ENCODE data around the gene TBKBP1. TPM values are rescaled to one million over a fixed set of nuclear protein-coding genes. Genes with fewer than 3 reads are reported as not detected.

TBKBP1 gene
- total and polyA plus RNA-seq, 2 donors (not counting 3 experiments of a cell fraction or from before 2014, with no cell fraction given), result 7.0 to 11.7 TPM

- Histone ChIP-seq H3K4me2 (ENCODE audit: insufficient read depth, low read length) (no peak overlapping the region), H3K4me1 (ENCODE audit: control insufficient read depth, extremely low read depth, insufficient read depth, low read length) (no peaks in the 10 kb centered on the region), H3K9me1 (replicated peaks; ENCODE audit: control insufficient read depth, extremely low read depth, insufficient read depth, low read length) (no peaks in the 10 kb centered on the region), H3K9ac (replicated peaks; ENCODE audit: extremely low read depth, insufficient read depth, low read length) (no peak overlapping the region), H3K9me3 (replicated peaks; ENCODE audit: control insufficient read depth, insufficient read depth, low read length) (no peaks in the 10 kb centered on the region), H3K27ac (ENCODE audit: insufficient read depth, low read depth, low read length) (no peak overlapping the region), H3K27me3 (ENCODE audit: control insufficient read depth in 2 of 2, insufficient read depth in 2 of 2, low read length in 2 of 2) (peaks cover 35 to 37% of the 10 kb centered on the region in 2 experiments), H3K4me3 (replicated peaks in 1 of 3; ENCODE audit: insufficient read depth in 1 of 3, low read depth in 1 of 3, low read length in 3 of 3) (no peak overlapping the region), H4K20me1 (replicated peaks; ENCODE audit: control insufficient read depth, extremely low read depth, insufficient read depth, low read length) (no peaks in the 10 kb centered on the region), H2AFZ (ENCODE audit: low read depth, low read length) (no peak overlapping the region), H3K36me3 (ENCODE audit: control insufficient read depth in 2 of 2, extremely low read depth in 1 of 2, insufficient read depth in 2 of 2, low read length in 2 of 2) (no peaks in the 10 kb centered on the region), H3K79me2 (ENCODE audit: control insufficient read depth, insufficient read depth, low read length) (no peaks in the 10 kb centered on the region)
- dilution Hi-C loops (cut with MboI; ENCODE audit: extremely low pct_ligation_motif_present, low sequenced_read_pairs), result no loop called here
- no TSS peak for BruUV-seq (replicated peaks)
- CTCF ChIA-PET, result no interaction called here
- TF ChIP-seq, protein P1, sequence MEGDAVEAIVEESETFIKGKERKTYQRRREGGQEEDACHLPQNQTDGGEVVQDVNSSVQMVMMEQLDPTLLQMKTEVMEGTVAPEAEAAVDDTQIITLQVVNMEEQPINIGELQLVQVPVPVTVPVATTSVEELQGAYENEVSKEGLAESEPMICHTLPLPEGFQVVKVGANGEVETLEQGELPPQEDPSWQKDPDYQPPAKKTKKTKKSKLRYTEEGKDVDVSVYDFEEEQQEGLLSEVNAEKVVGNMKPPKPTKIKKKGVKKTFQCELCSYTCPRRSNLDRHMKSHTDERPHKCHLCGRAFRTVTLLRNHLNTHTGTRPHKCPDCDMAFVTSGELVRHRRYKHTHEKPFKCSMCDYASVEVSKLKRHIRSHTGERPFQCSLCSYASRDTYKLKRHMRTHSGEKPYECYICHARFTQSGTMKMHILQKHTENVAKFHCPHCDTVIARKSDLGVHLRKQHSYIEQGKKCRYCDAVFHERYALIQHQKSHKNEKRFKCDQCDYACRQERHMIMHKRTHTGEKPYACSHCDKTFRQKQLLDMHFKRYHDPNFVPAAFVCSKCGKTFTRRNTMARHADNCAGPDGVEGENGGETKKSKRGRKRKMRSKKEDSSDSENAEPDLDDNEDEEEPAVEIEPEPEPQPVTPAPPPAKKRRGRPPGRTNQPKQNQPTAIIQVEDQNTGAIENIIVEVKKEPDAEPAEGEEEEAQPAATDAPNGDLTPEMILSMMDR (IDR thresholded peaks at IDR 0.05; ENCODE audit: extremely low read depth in 1 of 2, insufficient read depth in 1 of 2, low read depth in 1 of 2, low read length in 2 of 2), result no peak
- TF ChIP-seq EZH2 (IDR thresholded peaks at IDR 0.05; ENCODE audit: borderline replicate concordance, low read depth, low read length, severe bottlenecking) (no peak), FOS (IDR thresholded peaks at IDR 0.05; ENCODE audit: borderline replicate concordance, insufficient read depth, low read length) (no peak), POLR2A (IDR thresholded peaks at IDR 0.05; ENCODE audit: low read depth, low read length) (no peak), JUN (IDR thresholded peaks at IDR 0.05; ENCODE audit: borderline replicate concordance, insufficient read depth, insufficient read length, low read depth) (no peak), GATA2 (IDR thresholded peaks at IDR 0.05; ENCODE audit: insufficient read depth, insufficient read length, low read depth, low read length) (no peak)
- TF ChIP-seq, protein P2, sequence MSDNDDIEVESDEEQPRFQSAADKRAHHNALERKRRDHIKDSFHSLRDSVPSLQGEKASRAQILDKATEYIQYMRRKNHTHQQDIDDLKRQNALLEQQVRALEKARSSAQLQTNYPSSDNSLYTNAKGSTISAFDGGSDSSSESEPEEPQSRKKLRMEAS (IDR thresholded peaks at IDR 0.05; ENCODE audit: insufficient read depth, insufficient read length), result no peak
- FAIRE-seq (no peak), DNase-seq (ENCODE audit: low read depth, low spot score) (no peak)
- intact Hi-C loops (cut with micrococcal nuclease), result no loop called here
- POLR2A ChIA-PET, result no interaction called here
Observed at GRCh38 chr17:47735536-47736011, 41.6 kb downstream of the TBKBP1 start.
